ENCODE results near the gene SERINC4. TPM values are rescaled to one million over a fixed set of nuclear protein-coding genes. Genes with fewer than 3 reads are reported as not detected.
A peak's percentile ranks its signal among the peaks of the same experiment; 100 is the strongest.

Gene SERINC4
- total and polyA plus RNA-seq, 2 donors from 2014 or later, result 0.13 to 0.47 TPM

GRCh38 chr15:43779016-43779415, 21.0 kb downstream of the SERINC4 start:
- Histone ChIP-seq H3K9ac (ENCODE audit: low read length in 3 of 3) (no peak overlapping the region), H3K27me3 (ENCODE audit: control insufficient read depth, insufficient read depth, low read length) (no peaks in the 10 kb centered on the region), H3K4me1 (ENCODE audit: control insufficient read depth in 2 of 3, insufficient read depth in 2 of 3, low read depth in 1 of 3, low read length in 3 of 3) (peaks cover 0 to 5% (median 0%) of the 10 kb centered on the region in 3 donors), H3K4me3 (ENCODE audit: low read length in 3 of 3) (no peak overlapping the region), H3K27ac (ENCODE audit: low read depth in 2 of 2, low read length in 2 of 2) (no peak overlapping the region), H3K9me3 (ENCODE audit: control insufficient read depth in 2 of 3, insufficient read depth in 1 of 3, low read length in 3 of 3) (no peaks in the 10 kb centered on the region), H3K36me3 (ENCODE audit: control insufficient read depth in 2 of 3, insufficient read depth in 3 of 3, low read length in 3 of 3) (no peaks in the 10 kb centered on the region)
- DNase-seq, result no peak
- FAIRE-seq, result no peak
- intact Hi-C loops (cut with DNase I), result no loop called here
- TF ChIP-seq CTCF (IDR thresholded peaks at IDR 0.05; ENCODE audit: borderline replicate concordance, extremely low read depth, insufficient read depth), result no peak

GRCh38 chr15:43777267-43777914, 22.6 kb downstream of the SERINC4 start:
- Histone ChIP-seq H3K4me3 (ENCODE audit: low read length in 3 of 3) (peak overlapping the region; percentile 74 to 88 (median 75)), H3K36me3 (ENCODE audit: control insufficient read depth in 2 of 3, insufficient read depth in 3 of 3, low read length in 3 of 3) (peaks cover 5 to 8% (median 5%) of the 10 kb centered on the region in 3 donors), H3K4me1 (ENCODE audit: control insufficient read depth in 2 of 3, insufficient read depth in 2 of 3, low read depth in 1 of 3, low read length in 3 of 3) (peaks cover 0 to 5% (median 0%) of the 10 kb centered on the region in 3 donors), H3K9ac (ENCODE audit: low read length in 3 of 3) (peak overlapping the region; percentile 52 to 89 (median 79)), H3K9me3 (ENCODE audit: control insufficient read depth in 2 of 3, insufficient read depth in 1 of 3, low read length in 3 of 3) (no peaks in the 10 kb centered on the region), H3K27me3 (ENCODE audit: control insufficient read depth, insufficient read depth, low read length) (no peaks in the 10 kb centered on the region), H3K27ac (ENCODE audit: low read depth in 2 of 2, low read length in 2 of 2) (peak overlapping the region; percentile 56 to 79)
- peak; percentile 51 for TF ChIP-seq CTCF (IDR thresholded peaks at IDR 0.05; ENCODE audit: borderline replicate concordance, extremely low read depth, insufficient read depth)
- FAIRE-seq, result no peak
- intact Hi-C loops (cut with DNase I), result no loop called here
- DNase-seq, result peak; percentile 75 to 92 (median 82)

- H3K36me3 ChIP-seq (ENCODE audit: control insufficient read depth in 2 of 3, insufficient read depth in 3 of 3, low read length in 3 of 3), result peaks cover 5 to 14% (median 10%) of the 10 kb centered on the region in 3 donors
- H3K27ac ChIP-seq (ENCODE audit: low read depth in 2 of 2, low read length in 2 of 2), result peak within 1 kb of the TSS; percentile 56 to 79
- H3K9ac ChIP-seq (ENCODE audit: low read length in 3 of 3), result peak within 1 kb of the TSS; percentile 52 to 89 (median 79)
- H3K27me3 ChIP-seq (ENCODE audit: control insufficient read depth, insufficient read depth, low read length), result no peaks in the 10 kb centered on the region
- FAIRE-seq, result no peak
- H3K4me1 ChIP-seq (ENCODE audit: control insufficient read depth in 2 of 3, insufficient read depth in 2 of 3, low read depth in 1 of 3, low read length in 3 of 3), result peaks cover 0 to 5% (median 0%) of the 10 kb centered on the region in 3 donors
- H3K9me3 ChIP-seq (ENCODE audit: control insufficient read depth in 2 of 3, insufficient read depth in 1 of 3, low read length in 3 of 3), result no peaks in the 10 kb centered on the region
- intact Hi-C loops (cut with DNase I), result no loop called here
- peak in 4 of 5 donors; percentile 63 to 90 (median 80) for DNase-seq
- TF ChIP-seq CTCF (IDR thresholded peaks at IDR 0.05; ENCODE audit: borderline replicate concordance, extremely low read depth, insufficient read depth), result no peak
- H3K4me3 ChIP-seq (ENCODE audit: low read length in 3 of 3), result peak within 1 kb of the TSS; percentile 74 to 88 (median 75)
Measured at GRCh38 chr15:43776718-43777266, 23.2 kb downstream of the SERINC4 start, which contains the start of gene ELL3. Gene ELL3 (minus strand): TSS chr15:43776966. CDS start chr15:43776901, 65 bp downstream.
